GM21723 (cell line): ENCODE results near the gene BRCC3.
"Not testable (repeated sequence)": the region's sequence is repeated elsewhere in the genome, so short reads cannot be mapped to it uniquely, and the experiment has no call there.

Experiments used
- ATAC-seq: cut with Tn5 transposase; IDR thresholded peaks from one replicate; pipeline ENCODE4 v1.9.1; 2021; ENCODE audit warnings: mild to moderate bottlenecking, moderate library complexity; ENCODE audit not compliant: unreplicated experiment

Gene BRCC3

GRCh38 chrX:155143959-155144548 lies 72.7 kb downstream of the BRCC3 start:
- ATAC-seq, result no peak

GRCh38 chrX:155144926-155145325 lies 73.6 kb downstream of the BRCC3 start:
- no peak for ATAC-seq

- not testable (repeated sequence) for ATAC-seq
These were observed 76.3 kb downstream of the BRCC3 start for GRCh38 chrX:155147612-155148011.

- ATAC-seq, result not testable (repeated sequence)
These were observed 76.9 kb downstream of the BRCC3 start for GRCh38 chrX:155148166-155148565.

GRCh38 chrX:155148724-155149537 lies 77.6 kb downstream of the BRCC3 start:
- no peak for ATAC-seq

- no peak for ATAC-seq
These were observed 98.6 kb downstream of the BRCC3 start for GRCh38 chrX:155169881-155170280.
